Sigmoid colon (tissue), 7 donors: ENCODE results near the gene MAD1L1. TPM values are rescaled to one million over a fixed set of nuclear protein-coding genes. Genes with fewer than 3 reads are reported as not detected.

Source experiments
- DNase-seq: peaks from one replicate; pipeline ENCODE4 v3.0.0-alpha.2; 2019
- H3K27ac ChIP-seq, 4 donors: fragments of 200-600 bp; sonication (generic); one replicate each; pipeline ENCODE4 v1.5.1; 2016 to 2019; ENCODE audit warnings: mild to moderate bottlenecking in 1 of 4
- H3K27me3 ChIP-seq, 3 donors: fragments of 200-600 bp; sonication (generic); one replicate each; pipeline ENCODE4 v1.5.1; 2019; ENCODE audit warnings: mild to moderate bottlenecking in 1 of 3
- H3K36me3 ChIP-seq, 4 donors: fragments of 200-600 bp; sonication (generic); one replicate each; pipeline ENCODE4 v1.5.1; 2016 to 2019
- H3K4me1 ChIP-seq, 4 donors: fragments of 200-600 bp; sonication (generic); one replicate each; pipeline ENCODE4 v1.5.1; 2017 to 2019
- H3K4me3 ChIP-seq, 4 donors: fragments of 200-600 bp; sonication (generic); one replicate each; pipeline ENCODE4 v1.5.1; 2017 to 2019; ENCODE audit warnings: mild to moderate bottlenecking in 2 of 4, moderate library complexity in 1 of 4
- H3K9me3 ChIP-seq, 4 donors: fragments of 200-600 bp in 3 of 4; sonication (generic) in 3 of 4; one replicate each; pipeline versions ENCODE4 v1.5.1 to v1.6.1; 2013 to 2019
- CTCF ChIP-seq, 4 experiments: fragments of 450-650 bp in 3 of 4; fragments of 200-600 bp in 1 of 4; IDR thresholded peaks; one replicate each; pipeline ENCODE4 v1.5.1; 2016 to 2019; ENCODE audit warnings: antibody characterized with exemption in 4 of 4, mild to moderate bottlenecking in 3 of 4, moderate library complexity in 2 of 4
- EP300 ChIP-seq, 4 donors: sonication (generic); formaldehyde crosslinking; IDR thresholded peaks; one replicate each; pipeline ENCODE4 v1.6.1; 2017; ENCODE audit warnings: antibody characterized with exemption in 4 of 4
- POLR2A ChIP-seq, 2 donors: fragments of 450-650 bp; IDR thresholded peaks; one replicate each; pipeline ENCODE4 v1.6.1; 2016; ENCODE audit warnings: antibody characterized with exemption in 2 of 2, mild to moderate bottlenecking in 2 of 2, moderate library complexity in 2 of 2
- POLR2AphosphoS5 ChIP-seq, 4 donors: sonication (generic); formaldehyde crosslinking; IDR thresholded peaks; one replicate each; pipeline ENCODE4 v1.6.1; 2017; ENCODE audit warnings: antibody characterized with exemption in 4 of 4
- WGBS, 2 donors: extraction: QIAGEN DNeasy Blood & Tissue Kit; methylation state at CpG; one replicate each; pipeline ENCODE4 v1.1.7; 2013; 5-methylcytosine and 5-hydroxymethylcytosine counted together
- intact Hi-C: fragments of 100-400 bp; cut with DNase I; formaldehyde crosslinking; loops from one replicate; pipeline ENCODE4 v1.15.1; 2023
- polyA plus RNA-seq, 3 donors: library from polyadenylated mRNA; stranded (reverse); fragments of 200-250 nt; gene quantifications; one replicate each; pipeline ENCODE4 v1.2.3, GENCODE V29; 2013
- total RNA-seq, 4 donors: library from RNA; depleted of rRNA; stranded (reverse); fragments of >200 nt; gene quantifications; one replicate each; pipeline ENCODE4 v1.1.0, GENCODE V29; 2016
- donor health status: healthy with polysubstance abuse.
- donor health status: Bipolar disorder and iron deficiency.
- donor health status: healthy.

Gene MAD1L1
- total and polyA plus RNA-seq, 7 donors = 10.2 to 38.4 (median 20.6) TPM

GRCh38 chr7:2273866-2274265, 41.1 kb upstream of the MAD1L1 start:
- H3K36me3 ChIP-seq = peaks cover 3 to 56% (median 14%) of the 10 kb centered on the region in 4 donors
- TF ChIP-seq CTCF (IDR thresholded peaks at IDR 0.05) = no peak
- no peak for TF ChIP-seq EP300 (IDR thresholded peaks at IDR 0.05)
- no peak for TF ChIP-seq POLR2A (IDR thresholded peaks at IDR 0.05)
- TF ChIP-seq POLR2AphosphoS5 (IDR thresholded peaks at IDR 0.05) = no peak
- intact Hi-C loops = no loop called here

GRCh38 chr7:2272031-2272430, 39.3 kb upstream of the MAD1L1 start:
- no peaks in the 10 kb centered on the region for H3K9me3 ChIP-seq
- DNase-seq = no peak
- 90 to 92% methylated on average over 9 of the region's 9 CpGs for WGBS, 2 donors
- no peaks in the 10 kb centered on the region for H3K27me3 ChIP-seq
- H3K27ac ChIP-seq = no peak overlapping the region
- no peak for TF ChIP-seq POLR2AphosphoS5 (IDR thresholded peaks at IDR 0.05)
- no peak for TF ChIP-seq EP300 (IDR thresholded peaks at IDR 0.05)
- TF ChIP-seq POLR2A (IDR thresholded peaks at IDR 0.05) = no peak
- TF ChIP-seq CTCF (IDR thresholded peaks at IDR 0.05) = no peak
- H3K36me3 ChIP-seq = peaks cover 3 to 52% (median 14%) of the 10 kb centered on the region in 4 donors
- intact Hi-C loops = no loop called here
- no peak overlapping the region for H3K4me3 ChIP-seq
- no peaks in the 10 kb centered on the region for H3K4me1 ChIP-seq

More at GRCh38 chr7:2273866-2274265, 41.1 kb upstream of the MAD1L1 start:
- 96 to 98% methylated on average over 20 of the region's 20 CpGs for WGBS, 2 donors
- Histone ChIP-seq H3K27ac (no peak overlapping the region), H3K27me3 (no peaks in the 10 kb centered on the region), H3K9me3 (no peaks in the 10 kb centered on the region), H3K4me3 (no peak overlapping the region), H3K4me1 (no peaks in the 10 kb centered on the region)
- no peak for DNase-seq

- H3K4me1 ChIP-seq = no peaks in the 10 kb centered on the region
- 82 to 90% methylated on average over 27 of the region's 27 CpGs for WGBS, 2 donors
- intact Hi-C loops = no loop called here
- H3K27me3 ChIP-seq = no peaks in the 10 kb centered on the region
- no peak for DNase-seq
- no peak overlapping the region for H3K4me3 ChIP-seq
- no peak overlapping the region for H3K27ac ChIP-seq
- H3K36me3 ChIP-seq = peaks cover 3 to 49% (median 14%) of the 10 kb centered on the region in 4 donors
- H3K9me3 ChIP-seq = no peaks in the 10 kb centered on the region
- TF ChIP-seq POLR2A (IDR thresholded peaks at IDR 0.05) (no peak), EP300 (IDR thresholded peaks at IDR 0.05) (no peak), POLR2AphosphoS5 (IDR thresholded peaks at IDR 0.05) (no peak), CTCF (IDR thresholded peaks at IDR 0.05) (no peak)
Measured at GRCh38 chr7:2271273-2272026, 38.7 kb upstream of the MAD1L1 start.

GRCh38 chr7:2270495-2270894, 37.8 kb upstream of the MAD1L1 start:
- Histone ChIP-seq H3K4me1 (no peaks in the 10 kb centered on the region), H3K27me3 (no peaks in the 10 kb centered on the region), H3K9me3 (no peaks in the 10 kb centered on the region), H3K4me3 (no peak overlapping the region), H3K27ac (no peak overlapping the region), H3K36me3 (peaks cover 3 to 46% (median 14%) of the 10 kb centered on the region in 4 donors)
- WGBS, 2 donors = 91 to 92% methylated on average over 8 of the region's 8 CpGs
- no peak for TF ChIP-seq EP300 (IDR thresholded peaks at IDR 0.05)
- TF ChIP-seq POLR2AphosphoS5 (IDR thresholded peaks at IDR 0.05) = no peak
- no peak for TF ChIP-seq POLR2A (IDR thresholded peaks at IDR 0.05)
- TF ChIP-seq CTCF (IDR thresholded peaks at IDR 0.05) = no peak
- intact Hi-C loops = no loop called here
- no peak for DNase-seq
